Measurements from ENCODE around the gene RHNO1.

- no peak for TF ChIP-seq CTCF (conservative IDR thresholded peaks at IDR 0.05 in 1 of 2, IDR thresholded peaks at IDR 0.05 in 1 of 2; ENCODE audit: low read depth in 1 of 2, low read length in 2 of 2)
- no peak for TF ChIP-seq EZH2 (IDR thresholded peaks at IDR 0.05; ENCODE audit: low read length, missing control alignments)
These were observed 43.2 kb upstream of the RHNO1 start for GRCh38 chr12:2833810-2834209.
